Rectal smooth muscle tissue (tissue), 1 donor: Measurements from ENCODE around the gene TESMIN.

Source experiments
- H3K27ac ChIP-seq: one replicate; pipeline ENCODE4 v1.7.0; 2013; ENCODE audit warnings: low read depth, low read length, inconsistent platforms
- H3K27me3 ChIP-seq: one replicate; pipeline ENCODE4 v1.7.0; 2013; ENCODE audit warnings: low read length; ENCODE audit not compliant: control insufficient read depth, insufficient read depth
- H3K36me3 ChIP-seq: one replicate; pipeline ENCODE4 v1.7.0; 2013; ENCODE audit warnings: low read length; ENCODE audit not compliant: control insufficient read depth, insufficient read depth
- H3K4me1 ChIP-seq: one replicate; pipeline ENCODE4 v1.7.0; 2013; ENCODE audit warnings: low read length; ENCODE audit not compliant: control insufficient read depth, insufficient read depth
- H3K4me3 ChIP-seq: one replicate; pipeline ENCODE4 v1.7.0; 2013; ENCODE audit warnings: low read length
- H3K9ac ChIP-seq: one replicate; pipeline ENCODE4 v1.7.0; 2013; ENCODE audit warnings: low read length

TESMIN gene

GRCh38 chr11:68659158-68659921 lies 92.0 kb downstream of the TESMIN start:
- H3K27me3 ChIP-seq = no peaks in the 10 kb centered on the region
- no peak overlapping the region for H3K4me3 ChIP-seq
- no peak overlapping the region for H3K9ac ChIP-seq
- no peaks in the 10 kb centered on the region for H3K4me1 ChIP-seq
- no peaks in the 10 kb centered on the region for H3K36me3 ChIP-seq
- H3K27ac ChIP-seq = no peak overlapping the region

- H3K4me3 ChIP-seq = no peak overlapping the region
- no peak overlapping the region for H3K9ac ChIP-seq
- no peak overlapping the region for H3K27ac ChIP-seq
- H3K4me1 ChIP-seq = no peaks in the 10 kb centered on the region
- no peaks in the 10 kb centered on the region for H3K27me3 ChIP-seq
- H3K36me3 ChIP-seq = no peaks in the 10 kb centered on the region
These were observed 92.7 kb downstream of the TESMIN start for GRCh38 chr11:68658661-68659060.

- no peak overlapping the region for H3K4me3 ChIP-seq
- no peaks in the 10 kb centered on the region for H3K27me3 ChIP-seq
- no peak overlapping the region for H3K9ac ChIP-seq
- H3K36me3 ChIP-seq = no peaks in the 10 kb centered on the region
- no peaks in the 10 kb centered on the region for H3K4me1 ChIP-seq
- H3K27ac ChIP-seq = no peak overlapping the region
These were observed 93.2 kb downstream of the TESMIN start for GRCh38 chr11:68658097-68658496.
